GM12801 (cell line): Measurements from ENCODE around the gene GRIN2C.

Experiments used
- TF ChIP-seq, protein P1 (sequence below): IDR thresholded peaks from one replicate; pipeline ENCODE4 v1.5.1; 2011; ENCODE audit warnings: control low read depth; ENCODE audit not compliant: insufficient read length; ENCODE audit errors: extremely low read depth

Gene GRIN2C

DNA sequence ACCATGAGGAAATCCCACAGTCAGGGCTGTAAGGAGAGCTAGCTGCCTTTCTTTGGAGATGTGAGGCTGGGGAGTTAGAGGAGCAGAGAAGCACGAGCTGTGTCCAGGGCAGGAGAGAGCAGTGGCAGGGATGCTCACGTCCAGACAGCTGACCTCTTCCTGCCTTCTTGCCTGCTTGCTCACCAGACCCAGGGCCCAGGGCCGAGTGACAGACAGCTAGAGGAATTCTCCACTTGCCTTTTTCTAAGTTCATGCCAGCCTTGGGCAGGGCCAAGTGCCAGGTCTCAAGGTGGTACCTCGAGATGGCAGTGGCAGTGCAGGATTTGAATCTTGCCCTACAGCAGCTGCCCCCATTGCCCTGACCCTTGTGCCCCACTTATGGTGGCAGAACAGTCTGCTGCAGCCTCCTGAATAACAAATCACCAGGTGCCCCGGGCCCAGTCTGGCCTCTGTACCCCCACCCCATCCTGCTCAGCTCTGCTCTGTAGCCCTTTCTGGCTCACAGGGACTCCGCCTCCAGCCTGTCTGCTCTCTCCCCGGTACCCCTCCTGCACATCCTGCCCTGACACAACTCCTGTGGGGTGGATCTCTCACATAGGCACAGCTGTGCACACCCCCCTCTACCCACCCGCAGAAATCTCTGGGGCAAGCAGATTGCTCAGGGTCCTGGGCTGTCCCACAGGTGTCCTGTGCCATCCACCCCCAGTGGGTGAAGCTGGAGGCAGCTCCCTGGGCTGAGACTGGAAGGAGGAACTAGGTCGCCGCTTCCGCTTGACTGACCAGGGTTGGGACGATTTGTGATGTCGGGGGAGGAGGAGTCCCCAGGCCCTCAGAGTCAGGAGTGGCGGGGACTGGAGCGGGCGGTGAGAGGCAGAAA lies 25.9 kb downstream of the GRIN2C start:
- TF ChIP-seq, protein P1, sequence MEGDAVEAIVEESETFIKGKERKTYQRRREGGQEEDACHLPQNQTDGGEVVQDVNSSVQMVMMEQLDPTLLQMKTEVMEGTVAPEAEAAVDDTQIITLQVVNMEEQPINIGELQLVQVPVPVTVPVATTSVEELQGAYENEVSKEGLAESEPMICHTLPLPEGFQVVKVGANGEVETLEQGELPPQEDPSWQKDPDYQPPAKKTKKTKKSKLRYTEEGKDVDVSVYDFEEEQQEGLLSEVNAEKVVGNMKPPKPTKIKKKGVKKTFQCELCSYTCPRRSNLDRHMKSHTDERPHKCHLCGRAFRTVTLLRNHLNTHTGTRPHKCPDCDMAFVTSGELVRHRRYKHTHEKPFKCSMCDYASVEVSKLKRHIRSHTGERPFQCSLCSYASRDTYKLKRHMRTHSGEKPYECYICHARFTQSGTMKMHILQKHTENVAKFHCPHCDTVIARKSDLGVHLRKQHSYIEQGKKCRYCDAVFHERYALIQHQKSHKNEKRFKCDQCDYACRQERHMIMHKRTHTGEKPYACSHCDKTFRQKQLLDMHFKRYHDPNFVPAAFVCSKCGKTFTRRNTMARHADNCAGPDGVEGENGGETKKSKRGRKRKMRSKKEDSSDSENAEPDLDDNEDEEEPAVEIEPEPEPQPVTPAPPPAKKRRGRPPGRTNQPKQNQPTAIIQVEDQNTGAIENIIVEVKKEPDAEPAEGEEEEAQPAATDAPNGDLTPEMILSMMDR, result no peak

DNA sequence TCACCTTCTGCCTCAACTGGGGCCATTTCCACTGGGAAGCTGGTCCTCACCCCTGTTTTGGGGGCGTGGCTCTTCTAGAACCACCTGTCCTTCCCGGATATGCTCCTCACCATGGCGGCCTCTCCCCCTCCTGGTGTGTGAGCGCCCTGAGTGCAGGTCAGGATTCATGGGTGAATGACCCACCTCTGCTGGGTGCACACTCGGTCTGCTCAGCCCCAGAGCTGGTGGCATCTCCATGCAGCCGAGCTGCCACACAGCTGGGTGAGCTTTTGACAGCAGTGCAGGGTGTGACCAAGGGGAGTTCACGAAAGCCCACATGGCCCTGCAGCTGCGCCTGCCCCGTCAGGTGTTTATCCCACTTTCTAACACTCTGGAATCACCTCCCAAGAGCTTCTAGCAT lies 27.3 kb downstream of the GRIN2C start:
- TF ChIP-seq, protein P1, result no peak

DNA sequence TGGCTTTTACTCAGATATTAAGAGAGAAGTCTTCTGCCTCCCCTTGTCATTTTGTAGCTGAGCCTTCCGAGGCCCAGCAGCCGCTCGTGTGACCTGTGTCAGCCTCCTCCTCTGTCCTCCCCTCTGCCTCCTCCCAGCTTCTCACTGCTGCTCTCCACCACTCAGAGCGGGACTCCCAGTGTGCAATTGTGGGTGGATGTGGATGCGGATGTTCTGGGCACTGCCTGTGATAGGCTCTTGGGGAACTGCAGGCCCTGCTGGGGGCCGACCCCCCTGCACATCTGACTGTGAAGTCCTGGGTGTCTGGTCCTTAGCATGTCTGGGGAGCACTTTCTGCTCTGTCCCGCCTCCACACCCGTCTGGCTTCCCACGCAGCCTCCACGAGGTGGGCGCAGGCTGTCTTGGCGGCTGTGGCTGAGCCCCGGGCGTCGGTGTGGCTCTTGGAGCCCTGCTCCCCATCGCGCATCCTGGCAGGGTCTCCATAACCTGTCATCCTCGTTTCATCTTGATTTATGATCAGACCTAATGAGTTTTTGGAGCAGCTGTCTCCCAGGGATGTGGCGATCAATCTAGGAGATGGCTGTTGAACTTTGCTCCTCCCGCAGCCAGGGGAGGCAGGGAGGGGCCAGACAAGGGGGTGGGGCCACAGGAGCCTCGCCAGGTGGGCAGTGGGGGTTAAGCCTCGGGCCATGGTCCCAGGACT lies 28.1 kb downstream of the GRIN2C start:
- TF ChIP-seq, protein P1, result no peak

DNA sequence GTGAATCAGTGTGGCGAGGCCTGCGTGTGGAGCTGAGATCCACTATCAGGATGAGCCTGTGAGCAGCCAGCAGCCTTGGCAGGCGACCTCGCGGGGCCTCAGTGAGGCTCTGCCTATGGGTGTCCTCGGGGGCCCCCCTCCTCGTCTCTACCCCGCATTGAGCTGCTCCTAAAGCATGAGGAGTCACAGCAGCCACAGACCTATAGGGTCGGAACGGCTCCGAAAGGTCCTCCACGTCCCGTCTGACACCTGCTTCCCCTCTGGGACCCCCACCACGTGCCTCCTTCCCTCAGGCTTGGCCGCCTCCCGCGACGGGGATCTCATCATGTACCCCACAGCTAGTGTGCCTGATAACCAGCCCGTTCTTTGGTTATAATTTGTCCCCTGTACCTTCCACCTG lies 28.8 kb downstream of the GRIN2C start:
- TF ChIP-seq, protein P1, result no peak

DNA sequence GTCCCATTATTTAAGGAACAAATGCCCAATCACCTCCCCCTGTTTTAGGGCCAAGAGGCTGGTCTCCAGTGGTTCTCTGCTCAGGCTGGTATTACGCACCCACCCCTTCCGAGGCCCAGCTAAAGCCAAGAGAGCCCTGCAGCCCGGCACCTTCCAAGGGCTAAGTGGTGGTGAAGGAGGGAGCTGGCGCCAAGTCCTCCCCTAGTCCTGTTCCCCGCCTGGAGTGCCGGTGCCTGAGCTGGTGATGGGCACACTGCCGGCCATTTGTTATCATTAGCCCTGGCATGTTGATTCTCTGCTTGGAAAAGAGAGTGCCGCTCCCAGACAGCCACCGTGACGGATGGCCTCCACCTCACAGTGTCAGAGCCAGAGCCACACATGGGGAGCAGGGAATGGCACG lies 31.9 kb downstream of the GRIN2C start:
- TF ChIP-seq, protein P1, result no peak

DNA sequence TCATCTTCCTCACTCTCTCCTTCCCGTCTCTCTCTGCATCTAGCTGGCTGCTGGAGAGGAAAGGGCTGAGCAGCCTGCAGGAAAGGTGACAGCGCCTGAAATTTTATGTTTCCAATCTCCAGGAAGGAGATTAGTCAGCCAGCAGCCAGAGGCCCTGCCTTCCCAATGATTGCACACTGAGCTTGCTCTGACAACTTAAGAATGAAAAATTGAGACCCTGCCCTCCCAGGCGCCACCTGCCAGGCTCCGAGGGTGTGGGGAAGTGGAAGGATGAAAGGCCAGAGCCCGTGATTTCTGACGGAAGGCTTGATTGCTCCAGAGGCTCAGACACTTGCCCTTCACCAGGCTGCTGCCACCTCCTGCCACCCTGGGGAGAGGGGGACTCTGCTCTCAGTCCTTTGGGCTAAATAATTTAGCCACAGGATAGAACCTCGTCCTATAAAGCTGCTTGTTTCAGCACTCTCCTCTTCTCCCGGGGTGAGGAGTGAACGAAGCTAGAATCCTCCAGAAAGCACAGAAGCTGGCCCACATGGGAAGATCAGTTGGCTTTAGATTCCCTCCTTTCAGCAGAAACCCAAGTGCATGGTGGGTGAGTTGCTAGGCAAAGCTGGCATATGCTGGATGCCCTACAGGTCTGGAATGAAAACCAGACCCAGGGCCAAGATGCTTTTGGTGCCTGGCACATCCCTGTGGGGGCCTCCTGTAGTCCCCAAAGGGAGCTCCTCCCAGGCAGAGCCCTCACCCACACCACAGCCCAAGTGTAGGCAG lies 33.5 kb downstream of the GRIN2C start:
- TF ChIP-seq, protein P1, result no peak
